CD14-positive monocyte (primary cell): ENCODE results near the gene VDAC2. TPM values are rescaled to one million over a fixed set of nuclear protein-coding genes. Genes with fewer than 3 reads are reported as not detected.
"Not testable (repeated sequence)": the region's sequence is repeated elsewhere in the genome, so short reads cannot be mapped to it uniquely, and the experiment has no call there.

ENCODE experiments used
- DNase-seq, 3 donors: peaks; one replicate each; pipeline ENCODE4 v3.0.0-alpha.2; 2011 to 2022
- H2AFZ ChIP-seq: 2 replicates; pipeline ENCODE4 v1.6.0; 2012; ENCODE audit warnings: mild to moderate bottlenecking, low read depth, low read length, inconsistent platforms; ENCODE audit not compliant: insufficient read depth, poor library complexity, severe bottlenecking
- H3K27ac ChIP-seq, 2 donors: 1 replicate in 1 of 2; 2 replicates in 1 of 2; pipeline ENCODE4 v1.5.1; 2012 to 2013; ENCODE audit warnings: low read length in 2 of 2, control low read depth in 1 of 2, inconsistent platforms in 1 of 2, low read depth in 1 of 2, mild to moderate bottlenecking in 1 of 2
- H3K27me3 ChIP-seq, 2 donors: one replicate each; pipeline versions ENCODE4 v1.6.0 to v1.6.1; 2011 to 2013; ENCODE audit warnings: low read length in 2 of 2; ENCODE audit not compliant: control insufficient read depth in 2 of 2, insufficient read depth in 2 of 2
- H3K36me3 ChIP-seq, 2 donors: replicated peaks in 1 of 2; 1 replicate in 1 of 2; 2 replicates in 1 of 2; pipeline versions ENCODE4 v1.5.1 to v1.6.1; 2012 to 2013; ENCODE audit warnings: low read length in 2 of 2, control low read depth in 1 of 2, inconsistent platforms in 1 of 2, mild to moderate bottlenecking in 1 of 2; ENCODE audit not compliant: insufficient read depth in 2 of 2, control insufficient read depth in 1 of 2
- H3K4me1 ChIP-seq, 2 donors: 1 replicate in 1 of 2; 2 replicates in 1 of 2; pipeline versions ENCODE4 v1.5.1 to v1.6.1; 2012 to 2013; ENCODE audit warnings: low read length in 2 of 2, control low read depth in 1 of 2, inconsistent platforms in 1 of 2, mild to moderate bottlenecking in 1 of 2, moderate library complexity in 1 of 2; ENCODE audit not compliant: insufficient read depth in 2 of 2, control insufficient read depth in 1 of 2
- H3K4me2 ChIP-seq: replicated peaks from 2 replicates; pipeline ENCODE3; 2012; ENCODE audit warnings: low read length, moderate library complexity, mild to moderate bottlenecking; ENCODE audit not compliant: poor library complexity, severe bottlenecking; ENCODE audit errors: extremely low read depth
- H3K4me3 ChIP-seq, 3 experiments: fragments of 200-600 bp in 1 of 3; sonication (generic) in 1 of 3; replicated peaks in 1 of 3; 1 replicate in 2 of 3; 2 replicates in 1 of 3; pipeline ENCODE4 v1.5.1; 2011 to 2013; ENCODE audit warnings: low read length in 3 of 3, mild to moderate bottlenecking in 3 of 3, control low read depth in 2 of 3, low read depth in 2 of 3, inconsistent platforms in 1 of 3, moderate library complexity in 1 of 3
- H3K79me2 ChIP-seq: 2 replicates; pipeline ENCODE4 v1.6.0; 2012; ENCODE audit warnings: mild to moderate bottlenecking, control low read depth, inconsistent platforms, low read length, moderate library complexity; ENCODE audit not compliant: insufficient read depth
- H3K9ac ChIP-seq: 2 replicates; pipeline ENCODE4 v1.6.0; 2017; ENCODE audit warnings: low read length, mild to moderate bottlenecking; ENCODE audit not compliant: insufficient read depth, poor library complexity, severe bottlenecking
- H3K9me3 ChIP-seq, 2 donors: replicated peaks in 1 of 2; 1 replicate in 1 of 2; 2 replicates in 1 of 2; pipeline versions ENCODE4 v1.5.1 to v1.6.1; 2012 to 2013; ENCODE audit warnings: low read length in 2 of 2, control low read depth in 1 of 2; ENCODE audit not compliant: control insufficient read depth in 1 of 2, insufficient read depth in 1 of 2
- H4K20me1 ChIP-seq: 2 replicates; pipeline ENCODE4 v1.6.0; 2012; ENCODE audit warnings: mild to moderate bottlenecking, low read length, control low read depth, moderate library complexity; ENCODE audit not compliant: insufficient read depth
- H3K27ac Mint-ChIP-seq, 7 donors: one replicate each; pipeline ENCODE4 v1.8.0; 2020; ENCODE audit warnings: mild to moderate bottlenecking in 7 of 7, mixed read lengths in 7 of 7, moderate library complexity in 6 of 7, inconsistent platforms in 2 of 7
- H3K27me3 Mint-ChIP-seq, 3 donors: one replicate each; pipeline ENCODE4 v1.8.0; 2021 to 2022; ENCODE audit warnings: low read depth in 3 of 3, mild to moderate bottlenecking in 3 of 3, mixed read lengths in 3 of 3, moderate library complexity in 3 of 3, inconsistent platforms in 1 of 3
- H3K36me3 Mint-ChIP-seq, 2 donors: one replicate each; pipeline ENCODE4 v1.8.0; 2020; ENCODE audit warnings: mixed read lengths in 2 of 2, inconsistent platforms in 1 of 2, mild to moderate bottlenecking in 1 of 2
- H3K4me1 Mint-ChIP-seq: one replicate; pipeline ENCODE4 v1.8.0; 2020; ENCODE audit warnings: mild to moderate bottlenecking, mixed read lengths
- H3K4me3 Mint-ChIP-seq, 2 donors: one replicate each; pipeline ENCODE4 v1.8.0; 2020; ENCODE audit warnings: mild to moderate bottlenecking in 2 of 2, mixed read lengths in 2 of 2, moderate library complexity in 1 of 2
- H3K9me3 Mint-ChIP-seq, 7 donors: one replicate each; pipeline ENCODE4 v1.8.0; 2020 to 2022; ENCODE audit warnings: mixed read lengths in 7 of 7, mild to moderate bottlenecking in 6 of 7, moderate library complexity in 6 of 7, inconsistent platforms in 2 of 7
- WGBS: methylation state at CpG from one replicate; pipeline ENCODE4 v1.1.5; 2013; ENCODE audit warnings: missing lambda C conversion rate; ENCODE audit not compliant: insufficient coverage; 5-methylcytosine and 5-hydroxymethylcytosine counted together
- intact Hi-C, 2 donors: fragments of 100-400 bp; cut with micrococcal nuclease; formaldehyde crosslinking; loops; one replicate each; pipeline versions ENCODE4 v1.15.0 to v1.15.1; 2023
- polyA plus RNA-seq, 3 donors: library from polyadenylated mRNA; depleted of rRNA in 1 of 3; unstranded in 2 of 3; stranded (reverse) in 1 of 3; fragments of 300-500 nt in 2 of 3; fragments of >200 nt in 1 of 3; fragmentation: Illumina TruSeq in 2 of 3; gene quantifications; 1 replicate in 2 of 3; 2 replicates in 1 of 3; pipeline ENCODE4 v1.2.3, GENCODE V29; 2012 to 2021
- TF ChIP-seq, protein P1 (sequence below): fragments of 200-600 bp; IDR thresholded peaks from one replicate; pipeline ENCODE4 v1.8.0; 2022; ENCODE audit warnings: antibody characterized with exemption, mild to moderate bottlenecking

VDAC2 gene
- polyA plus RNA-seq, 3 donors = 71.2 to 154 (median 139) TPM

DNA sequence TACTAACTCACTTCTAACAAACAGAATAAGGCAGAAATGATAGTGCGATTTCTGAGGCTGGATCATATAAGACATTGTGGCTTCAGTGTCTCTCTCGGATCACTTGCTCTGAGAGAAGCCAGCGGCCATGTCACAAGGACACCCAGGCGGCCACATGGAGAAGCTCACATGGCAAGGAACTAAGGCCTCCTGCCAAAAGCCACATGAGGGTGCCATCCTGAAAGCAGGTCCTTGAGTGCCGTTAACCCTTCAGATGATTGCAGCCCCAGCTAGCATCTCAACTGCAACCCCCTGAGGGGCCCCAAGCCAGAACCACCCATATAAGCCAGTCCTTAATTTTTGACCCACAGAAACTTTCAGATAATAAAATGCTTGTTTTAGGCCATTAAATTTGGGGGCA is 6.9 kb upstream of the VDAC2 start:
- peaks cover 4% of the 10 kb centered on the region for H3K4me1 Mint-ChIP-seq
- 98% methylated on average over 5 of the region's 5 CpGs for WGBS
- H3K27ac ChIP-seq = no peak overlapping the region

DNA sequence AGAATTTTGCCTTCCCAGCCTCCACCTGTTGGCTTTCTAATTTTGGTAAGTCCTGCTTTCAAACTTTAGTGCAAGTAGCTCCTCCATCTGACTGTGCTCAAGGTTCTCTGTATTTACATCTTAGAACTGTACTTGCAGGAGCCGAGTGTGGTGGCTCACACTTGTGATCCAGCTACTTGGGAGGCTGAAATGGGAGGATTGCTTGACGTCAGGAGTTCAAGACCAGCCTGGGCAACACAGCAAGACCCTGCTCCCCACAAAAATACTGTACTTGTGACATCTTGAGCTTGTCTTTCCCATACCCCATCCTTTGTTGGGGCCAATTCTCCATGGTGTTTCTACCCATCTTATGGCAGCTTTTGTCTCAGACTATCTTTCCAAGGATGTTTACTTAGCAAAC is 4.7 kb upstream of the VDAC2 start:
- Histone ChIP-seq H4K20me1 (no peaks in the 10 kb centered on the region), H3K79me2 (peaks cover 3% of the 10 kb centered on the region), H3K4me3 (no peak overlapping the region), H3K4me1 (peaks cover 9% of the 10 kb centered on the region in 2 donors), H3K4me2 (no peak overlapping the region), H2AFZ (no peak overlapping the region), H3K9me3 (no peaks in the 10 kb centered on the region), H3K27me3 (no peaks in the 10 kb centered on the region), H3K36me3 (no peaks in the 10 kb centered on the region), H3K9ac (no peak overlapping the region), H3K27ac (no peak overlapping the region)
- TF ChIP-seq, protein P1, sequence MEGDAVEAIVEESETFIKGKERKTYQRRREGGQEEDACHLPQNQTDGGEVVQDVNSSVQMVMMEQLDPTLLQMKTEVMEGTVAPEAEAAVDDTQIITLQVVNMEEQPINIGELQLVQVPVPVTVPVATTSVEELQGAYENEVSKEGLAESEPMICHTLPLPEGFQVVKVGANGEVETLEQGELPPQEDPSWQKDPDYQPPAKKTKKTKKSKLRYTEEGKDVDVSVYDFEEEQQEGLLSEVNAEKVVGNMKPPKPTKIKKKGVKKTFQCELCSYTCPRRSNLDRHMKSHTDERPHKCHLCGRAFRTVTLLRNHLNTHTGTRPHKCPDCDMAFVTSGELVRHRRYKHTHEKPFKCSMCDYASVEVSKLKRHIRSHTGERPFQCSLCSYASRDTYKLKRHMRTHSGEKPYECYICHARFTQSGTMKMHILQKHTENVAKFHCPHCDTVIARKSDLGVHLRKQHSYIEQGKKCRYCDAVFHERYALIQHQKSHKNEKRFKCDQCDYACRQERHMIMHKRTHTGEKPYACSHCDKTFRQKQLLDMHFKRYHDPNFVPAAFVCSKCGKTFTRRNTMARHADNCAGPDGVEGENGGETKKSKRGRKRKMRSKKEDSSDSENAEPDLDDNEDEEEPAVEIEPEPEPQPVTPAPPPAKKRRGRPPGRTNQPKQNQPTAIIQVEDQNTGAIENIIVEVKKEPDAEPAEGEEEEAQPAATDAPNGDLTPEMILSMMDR = no peak
- Mint-ChIP-seq H3K27ac (no peak overlapping the region), H3K36me3 (peaks cover 0 to 2% of the 10 kb centered on the region in 2 donors), H3K4me1 (peaks cover 15% of the 10 kb centered on the region), H3K27me3 (peaks cover 0 to 2% (median 0%) of the 10 kb centered on the region in 3 donors), H3K4me3 (no peak overlapping the region), H3K9me3 (no peaks in the 10 kb centered on the region)
- DNase-seq = no peak
- no CpG with 5 or more reads among the region's 2 CpGs for WGBS
- intact Hi-C loops = no loop called here

More for the DNA sequence above, 6.9 kb upstream of the VDAC2 start:
- Histone ChIP-seq H3K36me3 (no peaks in the 10 kb centered on the region), H3K27me3 (no peaks in the 10 kb centered on the region), H3K9ac (no peak overlapping the region), H4K20me1 (no peaks in the 10 kb centered on the region), H3K4me2 (no peak overlapping the region), H2AFZ (no peak overlapping the region), H3K4me3 (no peak overlapping the region), H3K79me2 (no peaks in the 10 kb centered on the region), H3K9me3 (no peaks in the 10 kb centered on the region), H3K4me1 (no peaks in the 10 kb centered on the region)
- Mint-ChIP-seq H3K27me3 (peaks cover 0 to 2% (median under 1%) of the 10 kb centered on the region in 3 donors), H3K9me3 (no peaks in the 10 kb centered on the region), H3K36me3 (peaks cover 0 to 2% of the 10 kb centered on the region in 2 donors), H3K27ac (no peak overlapping the region), H3K4me3 (no peak overlapping the region)
- intact Hi-C loops = no loop called here
- no peak for DNase-seq
- TF ChIP-seq, protein P1 = no peak

DNA sequence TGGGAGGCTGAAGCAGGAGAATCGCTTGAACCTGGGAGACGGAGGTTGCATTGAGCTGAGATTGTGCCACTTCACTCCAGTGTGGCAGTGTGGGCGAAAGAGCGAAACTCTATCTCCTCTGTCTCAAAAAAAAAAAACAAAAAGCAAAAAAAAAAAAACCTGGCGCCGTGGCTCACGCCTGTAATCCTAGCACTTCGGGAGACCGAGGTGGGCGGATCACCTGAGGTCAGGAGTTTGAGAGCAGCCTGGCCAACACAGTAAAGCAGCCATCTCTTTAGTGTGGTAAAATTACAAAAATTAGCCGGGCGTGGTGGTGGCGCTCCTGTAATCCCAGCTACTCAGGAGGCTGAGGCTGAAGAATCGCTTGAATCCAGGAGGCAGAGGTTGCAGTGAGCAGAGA is 4.0 kb upstream of the VDAC2 start:
- H3K27me3 Mint-ChIP-seq, H3K9ac ChIP-seq, H2AFZ ChIP-seq, H3K4me2 ChIP-seq, H3K36me3 ChIP-seq, H4K20me1 ChIP-seq, intact Hi-C loops, H3K4me3 Mint-ChIP-seq, H3K27me3 ChIP-seq, H3K4me3 ChIP-seq, H3K36me3 Mint-ChIP-seq, H3K9me3 Mint-ChIP-seq, H3K27ac ChIP-seq, DNase-seq, H3K9me3 ChIP-seq, H3K79me2 ChIP-seq, H3K27ac Mint-ChIP-seq: not testable (repeated sequence)
- peaks cover 13 to 15% of the 10 kb centered on the region in 2 donors for H3K4me1 ChIP-seq
- peaks cover 19% of the 10 kb centered on the region for H3K4me1 Mint-ChIP-seq
- WGBS = 98% methylated on average over 12 of the region's 14 CpGs
